Neural progenitor cell (in vitro differentiated cells): ENCODE measurements around the gene LIN7C. TPM values are rescaled to one million over a fixed set of nuclear protein-coding genes. Genes with fewer than 3 reads are reported as not detected.

ENCODE experiments used
- DNase-seq: peaks from one replicate; pipeline ENCODE4 v3.0.0-alpha.2; 2016; ENCODE audit warnings: low spot score
- H2AFZ ChIP-seq: fragments of 200-600 bp; sonication (generic); replicated peaks from 2 replicates; pipeline ENCODE4 v1.6.1; 2016; ENCODE audit warnings: antibody characterized with exemption
- H3F3A ChIP-seq: fragments of 200-600 bp; sonication (generic); 2 replicates; pipeline ENCODE4 v1.6.1; 2016; ENCODE audit warnings: antibody characterized with exemption, low read depth
- H3K27ac ChIP-seq: fragments of 200-600 bp; sonication (generic); 2 replicates; pipeline ENCODE4 v1.5.1; 2016; ENCODE audit warnings: mild to moderate bottlenecking
- H3K27me3 ChIP-seq: fragments of 200-600 bp; sonication (generic); 2 replicates; pipeline ENCODE4 v1.6.1; 2016; ENCODE audit warnings: mild to moderate bottlenecking, moderate library complexity
- H3K36me3 ChIP-seq: fragments of 200-600 bp; sonication (generic); 2 replicates; pipeline ENCODE4 v1.5.1; 2016
- H3K4me1 ChIP-seq: fragments of 200-600 bp; sonication (generic); 2 replicates; pipeline ENCODE4 v1.6.1; 2016; ENCODE audit warnings: mixed run types
- H3K4me2 ChIP-seq: fragments of 200-600 bp; sonication (generic); 2 replicates; pipeline ENCODE4 v1.6.1; 2016
- H3K4me3 ChIP-seq: fragments of 200-600 bp; sonication (generic); 2 replicates; pipeline ENCODE4 v1.5.1; 2016
- H3K79me2 ChIP-seq: fragments of 200-600 bp; sonication (generic); 2 replicates; pipeline ENCODE4 v1.6.1; 2016; ENCODE audit warnings: low read depth
- H3K9ac ChIP-seq: fragments of 200-600 bp; sonication (generic); 2 replicates; pipeline ENCODE4 v1.6.1; 2016
- H3K9me3 ChIP-seq: fragments of 200-600 bp; sonication (generic); 2 replicates; pipeline ENCODE4 v1.5.1; 2016; ENCODE audit warnings: low read depth
- H4K20me1 ChIP-seq: fragments of 200-600 bp; sonication (generic); 2 replicates; pipeline ENCODE4 v1.6.1; 2016; ENCODE audit warnings: low read depth
- H3K27ac Mint-ChIP-seq: 3 replicates; pipeline ENCODE4 v1.8.0; 2021; ENCODE audit warnings: mixed read lengths
- H3K27me3 Mint-ChIP-seq: 2 replicates; pipeline ENCODE4 v1.8.0; 2022; ENCODE audit warnings: low read depth, mild to moderate bottlenecking, inconsistent platforms, moderate library complexity, mixed read lengths; ENCODE audit not compliant: insufficient read depth
- H3K36me3 Mint-ChIP-seq: 3 replicates; pipeline ENCODE4 v1.8.0; 2021; ENCODE audit warnings: mixed read lengths
- H3K4me1 Mint-ChIP-seq: 3 replicates; pipeline ENCODE4 v1.8.0; 2021; ENCODE audit warnings: mixed read lengths
- H3K4me3 Mint-ChIP-seq: 3 replicates; pipeline ENCODE4 v1.8.0; 2021; ENCODE audit warnings: mild to moderate bottlenecking, moderate library complexity, mixed read lengths
- H3K9me3 Mint-ChIP-seq: 3 replicates; pipeline ENCODE4 v1.8.0; 2020; ENCODE audit warnings: mixed read lengths
- CTCF ChIP-seq: fragments of 200-600 bp; sonication (generic); IDR thresholded peaks from 2 replicates; pipeline ENCODE4 v1.5.1; 2017; ENCODE audit warnings: antibody characterized with exemption, mild to moderate bottlenecking
- EZH2 ChIP-seq: fragments of 200-600 bp; sonication (generic); IDR thresholded peaks from 2 replicates; pipeline ENCODE4 v1.6.1; 2017; ENCODE audit warnings: antibody characterized with exemption, mild to moderate bottlenecking, moderate library complexity
- EZH2phosphoT487 ChIP-seq: fragments of 200-600 bp; sonication (generic); IDR thresholded peaks from 2 replicates; pipeline ENCODE4 v1.6.1; 2017; ENCODE audit warnings: antibody characterized with exemption
- total RNA-seq: library from RNA; depleted of rRNA; stranded (reverse); fragments of >200 nt; gene quantifications from 2 replicates; pipeline ENCODE4 v1.2.3, GENCODE V29; 2015; ENCODE audit warnings: low replicate concordance

LIN7C gene
- total RNA-seq, 1 donor from 2014 or later = 82.1 TPM

- peaks cover 2% of the 10 kb centered on the region for H3K27me3 Mint-ChIP-seq
- no peaks in the 10 kb centered on the region for H3K36me3 Mint-ChIP-seq
- no peaks in the 10 kb centered on the region for H3K9me3 ChIP-seq
- peak overlapping the region; percentile 100 for H3K4me3 Mint-ChIP-seq
- H3K79me2 ChIP-seq = peaks cover 49% of the 10 kb centered on the region
- H3K4me1 ChIP-seq = peaks cover 14% of the 10 kb centered on the region
- no peaks in the 10 kb centered on the region for H3K36me3 ChIP-seq
- no peak overlapping the region for H2AFZ ChIP-seq
- peak overlapping the region; percentile 85 for H3K4me3 ChIP-seq
- H3K9me3 Mint-ChIP-seq = no peaks in the 10 kb centered on the region
- peaks cover 24% of the 10 kb centered on the region for H3K4me1 Mint-ChIP-seq
- H3K27ac ChIP-seq = no peak overlapping the region
- no peak overlapping the region for H3K27ac Mint-ChIP-seq
- peak overlapping the region; percentile 90 for H3K4me2 ChIP-seq
- H3K9ac ChIP-seq = no peak overlapping the region
- H3K27me3 ChIP-seq = no peaks in the 10 kb centered on the region
- TF ChIP-seq EZH2phosphoT487 = no peak
- no peak for TF ChIP-seq CTCF
- TF ChIP-seq EZH2 = no peak
- DNase-seq = no peak
- peaks cover 18% of the 10 kb centered on the region for H4K20me1 ChIP-seq
- H3F3A ChIP-seq = no peaks in the 10 kb centered on the region
These were observed 1.2 kb upstream of the LIN7C start for GRCh38 chr11:27507557-27508322.

- TF ChIP-seq EZH2 (no peak), CTCF (no peak), EZH2phosphoT487 (no peak)
- Mint-ChIP-seq H3K36me3 (peaks cover 4% of the 10 kb centered on the region), H3K4me3 (peak overlapping the region; percentile 100), H3K4me1 (peaks cover 24% of the 10 kb centered on the region), H3K27ac (peak overlapping the region; percentile 99), H3K9me3 (no peaks in the 10 kb centered on the region), H3K27me3 (peaks cover 2% of the 10 kb centered on the region)
- DNase-seq = no peak
- H3K9me3 ChIP-seq = no peaks in the 10 kb centered on the region
- peak overlapping the region; percentile 90 for H3K4me2 ChIP-seq
- no peaks in the 10 kb centered on the region for H3K27me3 ChIP-seq
- H3K4me1 ChIP-seq = peaks cover 14% of the 10 kb centered on the region
- H4K20me1 ChIP-seq = peaks cover 24% of the 10 kb centered on the region
- no peak overlapping the region for H3K27ac ChIP-seq
- peak overlapping the region; percentile 80 for H2AFZ ChIP-seq
- peak overlapping the region; percentile 91 for H3K9ac ChIP-seq
- H3K36me3 ChIP-seq = peaks cover 8% of the 10 kb centered on the region
- peak overlapping the region; percentile 85 for H3K4me3 ChIP-seq
- peaks cover 62% of the 10 kb centered on the region for H3K79me2 ChIP-seq
- peaks cover 12% of the 10 kb centered on the region for H3F3A ChIP-seq
These were observed 788 bp downstream of the LIN7C start for GRCh38 chr11:27505781-27506180.

GRCh38 chr11:27504205-27504604 lies 2.4 kb downstream of the LIN7C start:
- H3K9me3 Mint-ChIP-seq = no peaks in the 10 kb centered on the region
- Histone ChIP-seq H3K9me3 (no peaks in the 10 kb centered on the region), H3K4me3 (no peak overlapping the region), H3K4me1 (peaks cover 14% of the 10 kb centered on the region), H3K9ac (no peak overlapping the region), H3K36me3 (peaks cover 13% of the 10 kb centered on the region), H2AFZ (no peak overlapping the region), H3K4me2 (peak overlapping the region; percentile 90), H3K79me2 (peaks cover 62% of the 10 kb centered on the region), H4K20me1 (peaks cover 24% of the 10 kb centered on the region), H3K27me3 (no peaks in the 10 kb centered on the region), H3K27ac (no peak overlapping the region), H3F3A (peaks cover 28% of the 10 kb centered on the region)
- H3K4me1 Mint-ChIP-seq = peaks cover 24% of the 10 kb centered on the region
- peak overlapping the region; percentile 36 for H3K4me3 Mint-ChIP-seq
- TF ChIP-seq EZH2 (no peak), CTCF (no peak)
- H3K36me3 Mint-ChIP-seq = peaks cover 5% of the 10 kb centered on the region
- H3K27ac Mint-ChIP-seq = no peak overlapping the region
- DNase-seq = no peak
- peaks cover 4% of the 10 kb centered on the region for H3K27me3 Mint-ChIP-seq
